HCT116 (cell line): ENCODE measurements around the gene CCNL2.
"Not testable (repeated sequence)": the region's sequence is repeated elsewhere in the genome, so short reads cannot be mapped to it uniquely, and the experiment has no call there.

ENCODE experiments used
- CEBPB ChIP-seq: IDR thresholded peaks from 2 replicates; pipeline ENCODE4 v1.6.1; 2012; ENCODE audit warnings: low read depth
- EZH2 ChIP-seq: fragments of 200-600 bp; sonication (generic); IDR thresholded peaks from 2 replicates; pipeline ENCODE4 v1.6.1; 2017; ENCODE audit warnings: antibody characterized with exemption, mixed run types
- EZH2phosphoT487 ChIP-seq: fragments of 200-600 bp; IDR thresholded peaks from 2 replicates; pipeline ENCODE4 v1.6.1; 2018; ENCODE audit warnings: antibody characterized with exemption, borderline replicate concordance
- FOSL1 ChIP-seq: IDR thresholded peaks from 2 replicates; pipeline ENCODE4 v1.6.1; 2012; ENCODE audit warnings: low read depth
- JUND ChIP-seq: IDR thresholded peaks from 2 replicates; pipeline ENCODE4 v1.6.1; 2012
- POLR2A ChIP-seq: IDR thresholded peaks from 2 replicates; pipeline ENCODE4 v1.7.0; 2011; ENCODE audit warnings: borderline replicate concordance; ENCODE audit not compliant: insufficient read depth, insufficient read length; ENCODE audit errors: extremely low read depth
- POLR2AphosphoS5 ChIP-seq: IDR thresholded peaks from 2 replicates; pipeline ENCODE4 v1.6.1; 2011; ENCODE audit warnings: mild to moderate bottlenecking, low read depth, low read length, moderate library complexity
- RAD21 ChIP-seq: IDR thresholded peaks from 2 replicates; pipeline ENCODE4 v1.6.1; 2012; ENCODE audit warnings: low read depth, mild to moderate bottlenecking
- SRF ChIP-seq: IDR thresholded peaks from 2 replicates; pipeline ENCODE4 v1.6.1; 2012; ENCODE audit warnings: low read depth
- ZNF274 ChIP-seq: fragments of 200-500 bp; sonication (Bioruptor generic); IDR thresholded peaks from 2 replicates; pipeline ENCODE4 v1.6.1; 2014; ENCODE audit warnings: mild to moderate bottlenecking, low read depth, low read length, inconsistent platforms
- TF ChIP-seq, protein P1 (sequence below), 3 experiments: fragments of 200-600 bp in 1 of 3; sonication (generic) in 1 of 3; IDR thresholded peaks in 2 of 3; conservative IDR thresholded peaks in 1 of 3; 2 replicates each; pipeline ENCODE4 v1.5.1; 2012 to 2017; ENCODE audit warnings: low read depth in 2 of 3, low read length in 2 of 3, antibody characterized with exemption in 1 of 3, borderline replicate concordance in 1 of 3, control low read depth in 1 of 3, mild to moderate bottlenecking in 1 of 3, mixed read lengths in 1 of 3, mixed run types in 1 of 3, moderate library complexity in 1 of 3; ENCODE audit not compliant: insufficient read depth in 1 of 3
- TF ChIP-seq, protein P2 (sequence below): IDR thresholded peaks from 2 replicates; pipeline ENCODE4 v1.6.1; 2012

DNA sequence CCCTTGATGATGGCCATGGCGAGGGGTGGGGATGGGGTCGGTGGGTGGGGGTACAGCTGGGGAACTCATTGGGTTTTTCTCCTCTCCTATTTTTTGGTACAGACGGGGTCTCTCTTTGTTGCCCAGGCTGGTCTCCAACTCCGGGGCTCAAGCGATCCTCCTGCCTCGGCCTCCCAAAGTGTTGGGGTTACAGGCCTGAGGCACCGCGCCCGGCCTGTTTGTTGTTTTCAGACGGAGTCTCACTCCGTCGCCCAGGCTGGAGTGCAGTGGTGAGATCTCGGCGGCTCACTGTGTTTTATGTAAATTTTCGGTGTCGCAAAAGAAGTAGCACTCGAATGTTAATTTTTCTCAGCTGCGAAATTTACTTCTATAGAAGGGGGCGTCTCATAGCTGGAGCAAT is 47.5 kb upstream of the CCNL2 start:
- TF ChIP-seq POLR2A, SRF, EZH2phosphoT487, ZNF274, EZH2, CEBPB, JUND, RAD21, POLR2AphosphoS5, FOSL1: not testable (repeated sequence)
- TF ChIP-seq, protein P1, sequence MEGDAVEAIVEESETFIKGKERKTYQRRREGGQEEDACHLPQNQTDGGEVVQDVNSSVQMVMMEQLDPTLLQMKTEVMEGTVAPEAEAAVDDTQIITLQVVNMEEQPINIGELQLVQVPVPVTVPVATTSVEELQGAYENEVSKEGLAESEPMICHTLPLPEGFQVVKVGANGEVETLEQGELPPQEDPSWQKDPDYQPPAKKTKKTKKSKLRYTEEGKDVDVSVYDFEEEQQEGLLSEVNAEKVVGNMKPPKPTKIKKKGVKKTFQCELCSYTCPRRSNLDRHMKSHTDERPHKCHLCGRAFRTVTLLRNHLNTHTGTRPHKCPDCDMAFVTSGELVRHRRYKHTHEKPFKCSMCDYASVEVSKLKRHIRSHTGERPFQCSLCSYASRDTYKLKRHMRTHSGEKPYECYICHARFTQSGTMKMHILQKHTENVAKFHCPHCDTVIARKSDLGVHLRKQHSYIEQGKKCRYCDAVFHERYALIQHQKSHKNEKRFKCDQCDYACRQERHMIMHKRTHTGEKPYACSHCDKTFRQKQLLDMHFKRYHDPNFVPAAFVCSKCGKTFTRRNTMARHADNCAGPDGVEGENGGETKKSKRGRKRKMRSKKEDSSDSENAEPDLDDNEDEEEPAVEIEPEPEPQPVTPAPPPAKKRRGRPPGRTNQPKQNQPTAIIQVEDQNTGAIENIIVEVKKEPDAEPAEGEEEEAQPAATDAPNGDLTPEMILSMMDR (IDR thresholded peaks at IDR 0.05 in 2 of 3, conservative IDR thresholded peaks at IDR 0.05 in 1 of 3; ENCODE audit: borderline replicate concordance in 1 of 3, insufficient read depth in 1 of 3, low read depth in 2 of 3, low read length in 2 of 3), result not testable (repeated sequence)
- TF ChIP-seq, protein P2, sequence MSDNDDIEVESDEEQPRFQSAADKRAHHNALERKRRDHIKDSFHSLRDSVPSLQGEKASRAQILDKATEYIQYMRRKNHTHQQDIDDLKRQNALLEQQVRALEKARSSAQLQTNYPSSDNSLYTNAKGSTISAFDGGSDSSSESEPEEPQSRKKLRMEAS, result not testable (repeated sequence)
